C4-2B (cell line): Measurements from ENCODE around the gene CSE1L.

ENCODE experiments used
- CTCF ChIP-seq: fragments of 450-650 bp; conservative IDR thresholded peaks from 2 replicates; pipeline ENCODE4 v1.5.1; 2017; ENCODE audit warnings: mild to moderate bottlenecking
- ZFX ChIP-seq: fragments of 450-650 bp; IDR thresholded peaks from 2 replicates; pipeline ENCODE4 v1.6.1; 2017

DNA sequence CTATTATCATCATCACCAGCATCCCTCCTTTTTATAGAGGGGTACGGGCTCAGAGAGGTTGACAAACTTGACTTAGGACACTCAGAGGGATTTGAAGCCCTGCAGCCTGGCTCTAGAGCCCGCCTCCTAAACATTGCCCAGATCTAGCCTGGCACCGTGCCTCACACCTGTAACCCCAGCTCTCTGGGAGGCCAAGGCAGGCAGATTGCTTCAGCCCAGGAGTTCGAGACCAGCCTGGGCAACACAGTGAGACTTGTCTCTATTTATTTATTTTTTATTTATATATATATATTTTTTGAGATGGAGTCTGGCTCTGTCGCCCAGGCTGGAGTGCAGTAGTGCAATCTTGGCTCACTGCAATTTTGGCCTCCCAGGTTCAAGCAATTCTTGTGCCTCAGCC is 6.3 kb upstream of the CSE1L start:
- TF ChIP-seq CTCF (no peak), ZFX (no peak)
